Mucosa of rectum (tissue), 2 donors: Measurements from ENCODE around the gene SOCS2.
"Not testable (repeated sequence)": the region's sequence is repeated elsewhere in the genome, so short reads cannot be mapped to it uniquely, and the experiment has no call there.

ENCODE experiments used
- H3K27ac ChIP-seq, 2 donors: one replicate each; pipeline ENCODE4 v1.7.0; 2013; ENCODE audit warnings: inconsistent platforms in 2 of 2, low read depth in 2 of 2, low read length in 2 of 2
- H3K27me3 ChIP-seq, 2 donors: one replicate each; pipeline ENCODE4 v1.7.0; 2013; ENCODE audit warnings: low read length in 2 of 2; ENCODE audit not compliant: control insufficient read depth in 2 of 2, insufficient read depth in 2 of 2
- H3K36me3 ChIP-seq, 2 donors: one replicate each; pipeline ENCODE4 v1.7.0; 2013; ENCODE audit warnings: low read length in 2 of 2; ENCODE audit not compliant: control insufficient read depth in 2 of 2, insufficient read depth in 2 of 2
- H3K4me1 ChIP-seq, 2 donors: one replicate each; pipeline ENCODE4 v1.7.0; 2013; ENCODE audit warnings: low read length in 2 of 2, mild to moderate bottlenecking in 1 of 2; ENCODE audit not compliant: control insufficient read depth in 2 of 2, insufficient read depth in 2 of 2
- H3K4me3 ChIP-seq, 2 donors: one replicate each; pipeline ENCODE4 v1.7.0; 2013; ENCODE audit warnings: low read length in 2 of 2
- H3K9ac ChIP-seq, 2 donors: one replicate each; pipeline ENCODE4 v1.7.0; 2013; ENCODE audit warnings: low read length in 2 of 2, low read depth in 1 of 2, mild to moderate bottlenecking in 1 of 2
- H3K9me3 ChIP-seq, 2 donors: one replicate each; pipeline ENCODE4 v1.7.0; 2013; ENCODE audit warnings: low read length in 2 of 2; ENCODE audit not compliant: control insufficient read depth in 2 of 2
- donor health status: healthy.
- donor health status: Normal muscosa, but diverticular disease.

Gene SOCS2

GRCh38 chr12:93540466-93540865 lies 32.0 kb upstream of the SOCS2 start:
- H3K27ac ChIP-seq, result no peak overlapping the region
- no peaks in the 10 kb centered on the region for H3K27me3 ChIP-seq
- no peak overlapping the region for H3K9ac ChIP-seq
- H3K4me3 ChIP-seq, result no peak overlapping the region
- H3K9me3 ChIP-seq, result no peaks in the 10 kb centered on the region
- H3K4me1 ChIP-seq, result no peaks in the 10 kb centered on the region
- peaks cover 0 to 3% of the 10 kb centered on the region in 2 donors for H3K36me3 ChIP-seq

DNA sequence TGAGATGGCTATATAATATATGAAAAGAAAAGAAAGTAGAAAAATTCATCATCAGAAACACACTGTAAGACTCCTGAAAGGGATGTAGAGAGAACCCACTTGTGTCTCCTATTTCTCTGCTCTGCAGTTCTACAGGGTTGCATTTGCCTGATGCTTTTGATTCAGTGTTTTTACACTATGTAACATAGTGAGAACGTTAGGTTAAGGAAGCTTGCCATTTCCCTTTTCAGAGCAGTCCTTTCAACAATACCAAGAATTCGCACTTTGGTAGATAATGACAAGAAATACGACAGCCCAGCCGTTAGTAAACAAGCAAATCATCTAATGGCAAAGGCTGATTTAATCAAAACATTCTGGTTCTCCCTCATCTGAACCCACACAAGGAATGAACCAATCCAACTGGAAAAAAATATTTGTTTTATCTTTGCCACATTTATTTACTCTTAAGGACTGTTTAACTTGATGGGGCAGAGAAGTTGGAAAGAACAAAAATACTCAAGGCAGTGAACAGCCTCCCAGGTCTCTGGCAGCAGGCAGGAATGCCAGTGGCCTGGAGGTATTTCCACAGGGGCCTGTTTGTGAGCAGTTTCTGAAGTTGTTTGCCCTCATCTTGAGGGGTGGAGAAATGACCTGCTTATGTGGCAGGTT lies 30.8 kb upstream of the SOCS2 start:
- H3K27ac ChIP-seq, result no peak overlapping the region
- H3K27me3 ChIP-seq, result no peaks in the 10 kb centered on the region
- no peak overlapping the region for H3K4me3 ChIP-seq
- peaks cover 0 to 3% of the 10 kb centered on the region in 2 donors for H3K36me3 ChIP-seq
- no peaks in the 10 kb centered on the region for H3K4me1 ChIP-seq
- H3K9me3 ChIP-seq, result no peaks in the 10 kb centered on the region
- no peak overlapping the region for H3K9ac ChIP-seq

GRCh38 chr12:93547778-93548177 lies 24.7 kb upstream of the SOCS2 start:
- H3K27ac ChIP-seq, result no peak overlapping the region
- H3K9ac ChIP-seq, result no peak overlapping the region
- H3K9me3 ChIP-seq, result no peaks in the 10 kb centered on the region
- no peaks in the 10 kb centered on the region for H3K27me3 ChIP-seq
- H3K4me1 ChIP-seq, result no peaks in the 10 kb centered on the region
- H3K36me3 ChIP-seq, result peaks cover 0 to 3% of the 10 kb centered on the region in 2 donors
- no peak overlapping the region for H3K4me3 ChIP-seq

DNA sequence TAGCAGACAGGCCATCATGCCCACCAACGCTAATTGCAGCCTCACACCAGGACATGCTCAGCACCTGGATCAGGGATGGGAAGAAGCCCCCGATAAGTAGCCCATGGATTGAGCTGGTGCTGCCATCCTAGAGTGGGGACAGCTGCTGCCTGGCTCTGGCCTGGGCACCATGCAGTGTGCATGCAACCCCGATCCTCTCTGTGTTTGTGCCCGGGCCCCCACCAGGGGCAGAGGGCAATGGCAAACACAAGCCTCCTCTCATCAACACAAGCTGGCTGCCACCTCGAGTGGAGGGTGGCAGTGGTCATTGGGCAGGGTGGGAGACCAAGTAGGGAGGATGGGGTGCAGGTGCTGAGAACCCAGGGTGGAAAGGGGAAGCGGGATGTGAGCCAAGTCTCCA lies 23.3 kb upstream of the SOCS2 start:
- H3K9me3 ChIP-seq, result no peaks in the 10 kb centered on the region
- no peaks in the 10 kb centered on the region for H3K27me3 ChIP-seq
- H3K27ac ChIP-seq, result no peak overlapping the region
- peaks cover 0 to 3% of the 10 kb centered on the region in 2 donors for H3K36me3 ChIP-seq
- no peaks in the 10 kb centered on the region for H3K4me1 ChIP-seq
- H3K4me3 ChIP-seq, result no peak overlapping the region
- no peak overlapping the region for H3K9ac ChIP-seq

DNA sequence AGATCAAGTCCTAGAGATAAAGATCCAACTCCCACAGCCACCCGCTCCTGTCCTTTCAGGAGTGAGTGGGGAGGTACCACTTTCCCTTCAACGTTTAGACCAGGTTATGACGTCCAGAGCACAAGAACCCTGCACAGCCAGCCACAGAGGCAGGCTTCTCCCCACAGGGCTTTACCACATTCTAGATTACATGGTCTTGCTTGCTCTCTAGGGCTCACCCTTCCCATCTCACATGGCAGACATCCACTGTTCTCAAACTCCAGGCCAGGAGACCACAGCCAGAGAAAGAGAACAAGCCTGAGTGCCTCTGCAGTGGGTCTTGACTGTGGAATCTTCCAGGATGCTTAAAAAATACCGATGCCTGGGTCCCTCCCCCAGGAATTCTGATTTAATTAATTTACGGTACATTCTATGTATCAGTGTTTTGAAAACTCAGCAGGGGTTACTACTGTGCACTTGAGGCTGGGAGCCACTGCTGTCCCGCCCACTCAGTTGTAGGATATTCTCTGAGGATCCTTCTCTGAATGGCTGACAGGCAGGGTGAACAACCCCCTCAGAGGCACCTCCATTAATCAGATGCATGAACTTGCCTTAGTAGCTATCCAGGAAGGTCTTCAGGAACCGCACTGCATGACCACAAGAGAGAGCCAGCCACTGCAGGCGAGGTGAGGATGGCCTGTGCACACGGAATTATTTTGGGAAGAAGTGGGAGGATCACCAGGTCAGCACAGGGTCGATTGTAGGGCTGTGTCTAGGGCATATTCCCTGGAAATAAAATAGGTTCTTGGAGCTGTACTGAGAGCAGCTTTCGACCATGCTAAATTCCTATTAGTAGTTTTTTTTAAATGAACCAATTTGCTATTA lies 21.5 kb upstream of the SOCS2 start:
- H3K9ac ChIP-seq, result no peak overlapping the region
- no peaks in the 10 kb centered on the region for H3K27me3 ChIP-seq
- H3K9me3 ChIP-seq, result no peaks in the 10 kb centered on the region
- no peaks in the 10 kb centered on the region for H3K4me1 ChIP-seq
- no peak overlapping the region for H3K27ac ChIP-seq
- no peaks in the 10 kb centered on the region for H3K36me3 ChIP-seq
- no peak overlapping the region for H3K4me3 ChIP-seq

DNA sequence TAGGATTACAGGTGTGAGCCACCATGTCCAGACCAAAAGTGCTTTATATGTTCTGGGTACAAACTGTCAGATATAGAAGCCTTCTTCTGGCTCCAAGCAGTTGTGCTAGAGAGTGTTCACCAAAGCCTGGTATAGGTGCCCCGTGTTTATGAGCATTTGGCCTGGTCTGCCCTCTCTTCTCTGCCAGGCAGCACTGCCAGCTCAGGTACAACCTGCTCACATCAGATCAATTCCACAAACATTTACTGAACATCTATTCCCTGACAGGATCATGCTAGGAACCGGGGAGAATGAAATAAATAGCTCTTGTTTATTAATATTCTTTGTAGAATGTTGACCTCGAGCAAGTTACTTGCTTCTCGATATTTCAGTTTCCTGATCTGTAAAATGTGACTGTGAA lies 20.0 kb upstream of the SOCS2 start:
- no peaks in the 10 kb centered on the region for H3K36me3 ChIP-seq
- H3K4me3 ChIP-seq, result no peak overlapping the region
- H3K9ac ChIP-seq, result no peak overlapping the region
- H3K9me3 ChIP-seq, result no peaks in the 10 kb centered on the region
- H3K27me3 ChIP-seq, result no peaks in the 10 kb centered on the region
- no peaks in the 10 kb centered on the region for H3K4me1 ChIP-seq
- no peak overlapping the region for H3K27ac ChIP-seq

DNA sequence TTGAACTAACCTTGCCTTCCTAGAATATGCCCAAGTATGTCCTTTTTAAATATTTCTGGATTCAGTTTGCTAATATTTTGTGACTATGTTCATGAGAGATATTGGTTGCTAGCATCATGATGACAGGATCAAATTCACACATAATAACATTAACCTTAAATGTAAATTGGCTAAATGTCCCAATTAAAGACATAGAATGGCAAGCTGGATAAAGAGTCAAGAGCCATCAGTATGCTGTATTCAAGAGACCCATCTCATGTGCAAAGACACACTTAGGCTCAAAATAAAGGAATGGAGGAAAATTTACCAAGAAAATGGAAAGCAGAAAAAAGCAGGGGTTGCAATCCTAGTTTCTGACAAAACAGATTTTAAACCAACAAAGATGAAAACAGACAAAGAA lies 14.6 kb upstream of the SOCS2 start:
- not testable (repeated sequence) for H3K36me3 ChIP-seq, H3K4me3 ChIP-seq, H3K9ac ChIP-seq, H3K27me3 ChIP-seq, H3K4me1 ChIP-seq, H3K9me3 ChIP-seq, H3K27ac ChIP-seq

DNA sequence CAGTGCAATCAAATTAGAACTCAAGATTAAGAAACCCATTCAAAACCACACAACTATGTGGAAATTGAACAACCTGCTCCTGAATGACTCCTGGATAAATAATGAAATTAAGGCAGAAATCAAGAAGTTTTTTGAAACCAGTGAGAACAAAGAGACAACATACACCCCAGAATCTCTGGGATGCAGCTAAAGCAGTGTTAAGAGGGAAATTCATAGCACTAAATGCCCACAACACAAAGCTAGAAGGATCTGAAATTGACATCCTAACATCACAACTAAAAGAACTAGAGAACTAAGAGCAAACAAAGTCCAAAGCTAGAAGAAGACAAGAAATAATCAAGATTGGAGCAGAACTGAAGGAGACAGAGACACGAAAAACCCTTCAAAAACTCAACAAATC lies 13.8 kb upstream of the SOCS2 start:
- not testable (repeated sequence) for H3K4me1 ChIP-seq, H3K9me3 ChIP-seq, H3K27ac ChIP-seq, H3K27me3 ChIP-seq, H3K9ac ChIP-seq, H3K36me3 ChIP-seq, H3K4me3 ChIP-seq

DNA sequence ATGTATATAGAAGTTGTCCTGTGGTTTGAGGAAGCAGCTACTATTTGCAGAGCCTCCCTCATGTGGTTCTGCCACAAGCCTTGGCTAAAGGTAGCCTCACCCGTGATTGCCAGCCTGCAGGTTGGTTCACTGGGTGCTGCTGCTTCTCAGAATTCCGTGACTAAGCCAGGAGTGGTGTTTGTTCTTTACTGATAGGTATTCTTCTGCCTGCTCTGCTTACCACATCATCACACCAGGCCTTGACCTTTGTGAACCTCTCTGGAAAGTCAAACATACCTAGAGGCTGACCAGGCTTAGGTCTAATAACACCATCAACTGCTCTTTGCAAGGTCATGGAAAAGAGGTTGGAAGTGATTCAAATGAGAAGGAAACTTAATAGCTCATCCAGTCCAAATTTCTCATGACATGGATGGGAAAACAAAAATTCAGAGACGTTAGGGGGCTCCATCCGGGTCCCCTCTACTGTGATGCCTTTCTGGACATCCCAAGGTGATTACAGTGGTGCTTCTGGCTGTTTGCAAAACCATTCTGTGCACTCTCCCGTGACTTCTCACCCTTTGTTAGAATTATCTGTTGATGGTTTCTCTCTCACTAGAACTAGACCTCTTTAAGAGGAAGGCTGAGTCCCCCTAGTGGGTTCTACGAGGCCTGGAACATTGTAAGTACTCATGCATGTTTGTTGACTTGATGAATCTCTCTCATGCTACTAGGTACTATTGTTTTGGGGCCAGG lies 8.5 kb upstream of the SOCS2 start:
- Histone ChIP-seq H3K27me3 (no peaks in the 10 kb centered on the region), H3K9me3 (no peaks in the 10 kb centered on the region), H3K9ac (no peak overlapping the region), H3K4me1 (no peaks in the 10 kb centered on the region), H3K27ac (no peak overlapping the region), H3K36me3 (no peaks in the 10 kb centered on the region), H3K4me3 (no peak overlapping the region)

- H3K27me3 ChIP-seq, result no peaks in the 10 kb centered on the region
- H3K4me1 ChIP-seq, result no peaks in the 10 kb centered on the region
- no peak overlapping the region for H3K9ac ChIP-seq
- H3K9me3 ChIP-seq, result no peaks in the 10 kb centered on the region
- no peak overlapping the region for H3K4me3 ChIP-seq
- H3K27ac ChIP-seq, result no peak overlapping the region
- H3K36me3 ChIP-seq, result no peaks in the 10 kb centered on the region
Measured at GRCh38 chr12:93565760-93566159, 6.7 kb upstream of the SOCS2 start.
